ENCODE results near the gene GRIK3.
"Not testable (repeated sequence)": the region's sequence is repeated elsewhere in the genome, so short reads cannot be mapped to it uniquely, and the experiment has no call there.

Gene GRIK3

GRCh38 chr1:36784147-36784859 lies 250.0 kb downstream of the GRIK3 start:
- DNase-seq (ENCODE audit: low read depth) = no peak

- DNase-seq (ENCODE audit: low read depth) = no peak
Observed at GRCh38 chr1:36783475-36783874, 250.8 kb downstream of the GRIK3 start.

GRCh38 chr1:36782785-36783184 lies 251.5 kb downstream of the GRIK3 start:
- DNase-seq (ENCODE audit: low read depth) = no peak

GRCh38 chr1:36782085-36782484 lies 252.2 kb downstream of the GRIK3 start:
- DNase-seq (ENCODE audit: low read depth) = no peak

GRCh38 chr1:36781098-36781497 lies 253.2 kb downstream of the GRIK3 start:
- DNase-seq (ENCODE audit: low read depth) = no peak

- DNase-seq (ENCODE audit: low read depth) = no peak
Observed at GRCh38 chr1:36778740-36779139, 255.6 kb downstream of the GRIK3 start.

- DNase-seq (ENCODE audit: low read depth) = no peak
Observed at GRCh38 chr1:36776948-36777831, 257.1 kb downstream of the GRIK3 start.

GRCh38 chr1:36776256-36776655 lies 258.1 kb downstream of the GRIK3 start:
- no peak for DNase-seq (ENCODE audit: low read depth)

- no peak for DNase-seq (ENCODE audit: low read depth)
Observed at GRCh38 chr1:36775716-36776115, 258.6 kb downstream of the GRIK3 start.

- no peak for DNase-seq (ENCODE audit: low read depth)
Observed at GRCh38 chr1:36773827-36774541, 260.3 kb downstream of the GRIK3 start.

- DNase-seq (ENCODE audit: low read depth) = no peak
Observed at GRCh38 chr1:36772647-36773495, 261.4 kb downstream of the GRIK3 start.

GRCh38 chr1:36771660-36772284 lies 262.5 kb downstream of the GRIK3 start:
- DNase-seq (ENCODE audit: low read depth) = no peak

- no peak for DNase-seq (ENCODE audit: low read depth)
Observed at GRCh38 chr1:36771240-36771639, 263.1 kb downstream of the GRIK3 start.

- no peak for DNase-seq (ENCODE audit: low read depth)
Observed at GRCh38 chr1:36769886-36770830, 264.2 kb downstream of the GRIK3 start.

GRCh38 chr1:36768486-36769178 lies 265.7 kb downstream of the GRIK3 start:
- DNase-seq (ENCODE audit: low read depth) = no peak

GRCh38 chr1:36767429-36767828 lies 266.9 kb downstream of the GRIK3 start:
- not testable (repeated sequence) for DNase-seq (ENCODE audit: low read depth)

- no peak for DNase-seq (ENCODE audit: low read depth)
Observed at GRCh38 chr1:36766481-36766880, 267.8 kb downstream of the GRIK3 start.

- no peak for DNase-seq (ENCODE audit: low read depth)
Observed at GRCh38 chr1:36765785-36766300, 268.5 kb downstream of the GRIK3 start.

GRCh38 chr1:36764798-36765197 lies 269.5 kb downstream of the GRIK3 start:
- DNase-seq (ENCODE audit: low read depth) = no peak
